OCI-LY1 (cell line): Measurements from ENCODE around the gene PRKG1.

ENCODE experiments used
- EZH2 ChIP-seq: fragments of 200-600 bp; sonication (generic), shearing (Covaris generic); IDR thresholded peaks from 2 replicates; pipeline ENCODE4 v1.8.0; 2017; ENCODE audit warnings: borderline replicate concordance, mixed run types, mild to moderate bottlenecking, antibody characterized with exemption, low read length, moderate library complexity, mixed read lengths
- TF ChIP-seq, protein P1 (sequence below): fragments of 200-600 bp; sonication (generic), shearing (Covaris generic); IDR thresholded peaks from 2 replicates; pipeline ENCODE4 v1.5.1; 2017; ENCODE audit warnings: mild to moderate bottlenecking, antibody characterized with exemption, low read length, moderate library complexity, mixed read lengths

DNA sequence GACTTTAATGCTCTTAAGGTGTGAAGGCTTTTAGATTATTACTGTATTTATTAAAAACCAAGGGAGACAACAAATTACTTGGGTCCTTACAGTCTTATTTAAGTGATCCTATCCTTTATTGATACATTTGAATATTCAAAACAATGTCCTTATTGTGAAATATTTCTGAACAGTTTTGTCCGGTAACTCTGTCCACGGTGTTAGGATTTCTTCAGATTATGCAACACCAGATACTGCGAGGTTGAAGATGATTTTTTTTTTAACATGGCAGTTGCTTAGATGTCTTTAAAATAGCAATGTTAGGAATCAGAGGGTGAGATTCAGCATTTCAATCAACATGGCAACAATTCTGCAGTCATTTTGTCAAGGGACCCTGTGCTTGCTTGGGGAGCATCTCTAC lies 448.6 kb downstream of the PRKG1 start:
- TF ChIP-seq, protein P1, sequence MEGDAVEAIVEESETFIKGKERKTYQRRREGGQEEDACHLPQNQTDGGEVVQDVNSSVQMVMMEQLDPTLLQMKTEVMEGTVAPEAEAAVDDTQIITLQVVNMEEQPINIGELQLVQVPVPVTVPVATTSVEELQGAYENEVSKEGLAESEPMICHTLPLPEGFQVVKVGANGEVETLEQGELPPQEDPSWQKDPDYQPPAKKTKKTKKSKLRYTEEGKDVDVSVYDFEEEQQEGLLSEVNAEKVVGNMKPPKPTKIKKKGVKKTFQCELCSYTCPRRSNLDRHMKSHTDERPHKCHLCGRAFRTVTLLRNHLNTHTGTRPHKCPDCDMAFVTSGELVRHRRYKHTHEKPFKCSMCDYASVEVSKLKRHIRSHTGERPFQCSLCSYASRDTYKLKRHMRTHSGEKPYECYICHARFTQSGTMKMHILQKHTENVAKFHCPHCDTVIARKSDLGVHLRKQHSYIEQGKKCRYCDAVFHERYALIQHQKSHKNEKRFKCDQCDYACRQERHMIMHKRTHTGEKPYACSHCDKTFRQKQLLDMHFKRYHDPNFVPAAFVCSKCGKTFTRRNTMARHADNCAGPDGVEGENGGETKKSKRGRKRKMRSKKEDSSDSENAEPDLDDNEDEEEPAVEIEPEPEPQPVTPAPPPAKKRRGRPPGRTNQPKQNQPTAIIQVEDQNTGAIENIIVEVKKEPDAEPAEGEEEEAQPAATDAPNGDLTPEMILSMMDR = no peak
- no peak for TF ChIP-seq EZH2
